ENCODE data around the gene ATP5F1A. TPM values are rescaled to one million over a fixed set of nuclear protein-coding genes. Genes with fewer than 3 reads are reported as not detected.
"Not testable (repeated sequence)": the region's sequence is repeated elsewhere in the genome, so short reads cannot be mapped to it uniquely, and the experiment has no call there.

Gene ATP5F1A
- total and polyA plus RNA-seq, 8 donors: 89.3 to 223 (median 198) TPM

- TF ChIP-seq, protein P1, sequence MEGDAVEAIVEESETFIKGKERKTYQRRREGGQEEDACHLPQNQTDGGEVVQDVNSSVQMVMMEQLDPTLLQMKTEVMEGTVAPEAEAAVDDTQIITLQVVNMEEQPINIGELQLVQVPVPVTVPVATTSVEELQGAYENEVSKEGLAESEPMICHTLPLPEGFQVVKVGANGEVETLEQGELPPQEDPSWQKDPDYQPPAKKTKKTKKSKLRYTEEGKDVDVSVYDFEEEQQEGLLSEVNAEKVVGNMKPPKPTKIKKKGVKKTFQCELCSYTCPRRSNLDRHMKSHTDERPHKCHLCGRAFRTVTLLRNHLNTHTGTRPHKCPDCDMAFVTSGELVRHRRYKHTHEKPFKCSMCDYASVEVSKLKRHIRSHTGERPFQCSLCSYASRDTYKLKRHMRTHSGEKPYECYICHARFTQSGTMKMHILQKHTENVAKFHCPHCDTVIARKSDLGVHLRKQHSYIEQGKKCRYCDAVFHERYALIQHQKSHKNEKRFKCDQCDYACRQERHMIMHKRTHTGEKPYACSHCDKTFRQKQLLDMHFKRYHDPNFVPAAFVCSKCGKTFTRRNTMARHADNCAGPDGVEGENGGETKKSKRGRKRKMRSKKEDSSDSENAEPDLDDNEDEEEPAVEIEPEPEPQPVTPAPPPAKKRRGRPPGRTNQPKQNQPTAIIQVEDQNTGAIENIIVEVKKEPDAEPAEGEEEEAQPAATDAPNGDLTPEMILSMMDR (IDR thresholded peaks at IDR 0.05): no peak
- DNase-seq (no peak), ATAC-seq (no peak), FAIRE-seq (no peak)
- no peaks in the 10 kb centered on the region for H3K9me3 ChIP-seq
- H3K4me1 ChIP-seq: peaks cover 0 to 9% (median 5%) of the 10 kb centered on the region in 3 donors
- intact Hi-C loops (cut with DNase I): no loop called here
- WGBS, 2 donors: 19 to 21% methylated on average over 22 of the region's 22 CpGs
- H3K27me3 ChIP-seq: no peaks in the 10 kb centered on the region
- H3K36me3 ChIP-seq: peaks cover 0 to 19% (median under 1%) of the 10 kb centered on the region in 3 donors
- H3K4me3 ChIP-seq: peak overlapping the region; percentile 72 to 99 (median 85)
- peak overlapping the region in 3 of 4 donors; percentile 85 to 92 (median 88) for H3K27ac ChIP-seq
Measured at GRCh38 chr18:46096651-46097300, 1.3 kb downstream of the ATP5F1A start.

- no peak overlapping the region for H3K4me3 ChIP-seq
Measured at GRCh38 chr18:46095532-46095931, 2.6 kb downstream of the ATP5F1A start.

DNA sequence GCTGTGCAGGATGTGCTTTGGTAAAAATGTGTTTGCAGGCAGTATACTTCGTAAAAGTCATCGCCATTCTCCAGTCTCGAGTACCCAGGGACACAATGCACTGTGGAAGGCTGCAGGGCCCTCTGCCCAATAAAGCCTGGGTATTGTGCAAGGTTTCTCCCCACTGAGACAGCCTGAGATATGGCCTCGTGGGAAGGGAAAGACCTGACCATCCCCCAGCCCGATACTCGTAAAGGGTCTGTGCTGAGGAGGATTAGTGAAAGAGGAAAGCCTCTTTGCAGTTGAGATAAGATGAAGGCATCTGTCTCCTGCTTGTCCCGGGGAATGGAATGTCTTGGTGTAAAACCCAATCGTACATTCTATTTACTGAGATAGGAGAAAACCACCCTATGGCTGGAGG, 9.6 kb downstream of the ATP5F1A start:
- WGBS, 2 donors: 82 to 84% methylated on average over 8 of the region's 8 CpGs
- H3K9me3 ChIP-seq; H3K4me3 ChIP-seq; H3K27ac ChIP-seq; ATAC-seq; intact Hi-C loops (cut with DNase I); H3K4me1 ChIP-seq; H3K27me3 ChIP-seq; DNase-seq; FAIRE-seq: not testable (repeated sequence)
- H3K36me3 ChIP-seq: peaks cover 19 to 97% (median 66%) of the 10 kb centered on the region in 3 donors

More at GRCh38 chr18:46095532-46095931, 2.6 kb downstream of the ATP5F1A start:
- WGBS, 2 donors: 97 to 98% methylated on average over 10 of the region's 10 CpGs
- ATAC-seq (no peak), DNase-seq (no peak), FAIRE-seq (no peak)
- TF ChIP-seq, protein P1 (IDR thresholded peaks at IDR 0.05): no peak
- Histone ChIP-seq H3K27me3 (no peaks in the 10 kb centered on the region), H3K27ac (no peak overlapping the region), H3K9me3 (no peaks in the 10 kb centered on the region), H3K4me1 (peaks cover 0 to 9% (median 5%) of the 10 kb centered on the region in 3 donors), H3K36me3 (peaks cover 0 to 32% (median 9%) of the 10 kb centered on the region in 3 donors)
- intact Hi-C loops (cut with DNase I): no loop called here

GRCh38 chr18:46084431-46084830, 13.7 kb downstream of the ATP5F1A start:
- TF ChIP-seq, protein P1 (IDR thresholded peaks at IDR 0.05): no peak
- DNase-seq: no peak
- no peak for FAIRE-seq
- Histone ChIP-seq H3K4me3 (no peak overlapping the region), H3K4me1 (no peaks in the 10 kb centered on the region), H3K9me3 (no peaks in the 10 kb centered on the region), H3K36me3 (peaks cover 16 to 75% (median 57%) of the 10 kb centered on the region in 3 donors), H3K27ac (no peak overlapping the region), H3K27me3 (no peaks in the 10 kb centered on the region)
- intact Hi-C loops (cut with DNase I): no loop called here
- no peak for ATAC-seq
- 61 to 70% methylated on average over 2 of the region's 2 CpGs for WGBS, 2 donors

GRCh38 chr18:46080156-46080555, 17.9 kb downstream of the ATP5F1A start:
- Histone ChIP-seq H3K4me1 (no peaks in the 10 kb centered on the region), H3K27me3 (no peaks in the 10 kb centered on the region), H3K9me3 (no peaks in the 10 kb centered on the region), H3K4me3 (no peak overlapping the region), H3K27ac (no peak overlapping the region), H3K36me3 (peaks cover 0 to 38% (median 16%) of the 10 kb centered on the region in 3 donors)
- WGBS, 2 donors: 57 to 65% methylated on average over 1 of the region's 1 CpG
- FAIRE-seq (no peak), DNase-seq (no peak), ATAC-seq (no peak)
- TF ChIP-seq, protein P1 (IDR thresholded peaks at IDR 0.05): no peak
- intact Hi-C loops (cut with DNase I): no loop called here

Data from pancreas (tissue), 10 donors.